SU-DHL-6 (cell line): ENCODE measurements around the gene PARVB.

Source experiments
- H2AFZ ChIP-seq: fragments of 200-600 bp; sonication (generic); 2 replicates; pipeline ENCODE4 v1.6.1; 2014; ENCODE audit warnings: low read depth, mild to moderate bottlenecking, moderate library complexity, mixed read lengths, antibody characterized with exemption, low read length; ENCODE audit not compliant: severe bottlenecking
- H3F3A ChIP-seq: fragments of 200-600 bp; shearing (Covaris generic); 2 replicates; pipeline ENCODE4 v1.6.0; 2016; ENCODE audit warnings: antibody characterized with exemption, mild to moderate bottlenecking; ENCODE audit not compliant: insufficient read depth
- H3K27ac ChIP-seq: fragments of 200-600 bp; sonication (generic); 2 replicates; pipeline ENCODE4 v1.5.1; 2016; ENCODE audit warnings: low read depth, mild to moderate bottlenecking, low read length, moderate library complexity, mixed read lengths
- H3K27me3 ChIP-seq: fragments of 200-600 bp; sonication (generic), shearing (Covaris generic); 2 replicates; pipeline ENCODE4 v1.6.0; 2014; ENCODE audit warnings: mild to moderate bottlenecking, low read length
- H3K36me3 ChIP-seq: fragments of 200-600 bp; sonication (generic); 2 replicates; pipeline ENCODE4 v1.6.1; 2014; ENCODE audit warnings: mild to moderate bottlenecking, low read length, mixed read lengths
- H3K4me2 ChIP-seq: fragments of 300-600, 200-600 bp; shearing (Covaris generic), sonication (generic); 2 replicates; pipeline ENCODE4 v1.6.0; 2014; ENCODE audit warnings: low read length, low read depth, mild to moderate bottlenecking; ENCODE audit not compliant: poor library complexity, severe bottlenecking
- H3K4me3 ChIP-seq: fragments of 200-600 bp; sonication (generic); 2 replicates; pipeline ENCODE4 v1.5.1; 2014; ENCODE audit warnings: antibody characterized with exemption, low read length, mild to moderate bottlenecking, mixed read lengths; ENCODE audit not compliant: insufficient read depth, poor library complexity, severe bottlenecking
- H3K79me2 ChIP-seq: fragments of 200-600 bp; sonication (generic); 2 replicates; pipeline ENCODE4 v1.6.1; 2014; ENCODE audit warnings: mild to moderate bottlenecking, low read length, moderate library complexity; ENCODE audit not compliant: insufficient read depth
- H3K9ac ChIP-seq: fragments of 200-600 bp; sonication (generic); 2 replicates; pipeline ENCODE4 v1.7.0; 2014; ENCODE audit warnings: mild to moderate bottlenecking, low read length
- H3K9me2 ChIP-seq: fragments of 200-600 bp; sonication (generic); replicated peaks from 2 replicates; pipeline ENCODE4 v1.6.1; 2014; ENCODE audit warnings: low read length; ENCODE audit not compliant: insufficient read depth
- H3K9me3 ChIP-seq: fragments of 200-600 bp; sonication (generic); 2 replicates; pipeline ENCODE4 v1.6.1; 2014; ENCODE audit warnings: low read length, mixed read lengths; ENCODE audit not compliant: insufficient read depth
- H4K20me1 ChIP-seq: fragments of 200-600 bp; sonication (generic); 2 replicates; pipeline ENCODE4 v1.6.1; 2014; ENCODE audit warnings: low read depth, mild to moderate bottlenecking, antibody characterized with exemption, low read length, moderate library complexity, mixed read lengths
- CTCF ChIP-seq: fragments of 200-600 bp; sonication (generic); IDR thresholded peaks from one replicate; pipeline ENCODE4 v1.5.1; 2017; ENCODE audit warnings: antibody characterized with exemption, mild to moderate bottlenecking, low read length, moderate library complexity; ENCODE audit not compliant: insufficient read depth, poor library complexity, severe bottlenecking
- EZH2phosphoT487 ChIP-seq: fragments of 200-600 bp; sonication (generic), shearing (Covaris generic); conservative IDR thresholded peaks from 2 replicates; pipeline ENCODE4 v1.6.1; 2018; ENCODE audit warnings: mild to moderate bottlenecking, antibody characterized with exemption, low read length, moderate library complexity, mixed read lengths

Gene PARVB

DNA sequence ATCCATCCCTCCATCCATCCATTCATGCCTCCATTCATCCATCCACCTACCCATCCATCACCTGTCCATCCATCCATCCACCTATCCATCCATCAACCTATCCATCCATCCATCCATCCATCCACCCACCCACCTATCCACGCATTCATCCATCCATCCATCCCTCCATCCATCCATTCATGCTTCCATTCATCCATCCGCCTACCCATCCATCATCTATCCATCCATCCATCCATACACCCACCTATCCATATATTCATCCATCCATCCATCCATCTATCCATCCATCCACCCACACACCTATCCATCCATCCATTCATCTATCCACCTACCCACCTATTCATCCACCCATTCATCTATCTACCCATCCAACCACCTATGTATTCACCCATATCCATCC lies 170.5 kb downstream of the PARVB start:
- Histone ChIP-seq H3K79me2 (no peaks in the 10 kb centered on the region), H4K20me1 (no peaks in the 10 kb centered on the region), H3K9ac (no peak overlapping the region), H3K4me2 (no peak overlapping the region), H3K9me3 (no peaks in the 10 kb centered on the region), H3K4me3 (no peak overlapping the region), H3K36me3 (no peaks in the 10 kb centered on the region), H3K9me2 (no peaks in the 10 kb centered on the region), H3F3A (no peaks in the 10 kb centered on the region), H3K27ac (no peak overlapping the region), H2AFZ (no peak overlapping the region), H3K27me3 (no peaks in the 10 kb centered on the region)
- TF ChIP-seq EZH2phosphoT487 (no peak), CTCF (no peak)

DNA sequence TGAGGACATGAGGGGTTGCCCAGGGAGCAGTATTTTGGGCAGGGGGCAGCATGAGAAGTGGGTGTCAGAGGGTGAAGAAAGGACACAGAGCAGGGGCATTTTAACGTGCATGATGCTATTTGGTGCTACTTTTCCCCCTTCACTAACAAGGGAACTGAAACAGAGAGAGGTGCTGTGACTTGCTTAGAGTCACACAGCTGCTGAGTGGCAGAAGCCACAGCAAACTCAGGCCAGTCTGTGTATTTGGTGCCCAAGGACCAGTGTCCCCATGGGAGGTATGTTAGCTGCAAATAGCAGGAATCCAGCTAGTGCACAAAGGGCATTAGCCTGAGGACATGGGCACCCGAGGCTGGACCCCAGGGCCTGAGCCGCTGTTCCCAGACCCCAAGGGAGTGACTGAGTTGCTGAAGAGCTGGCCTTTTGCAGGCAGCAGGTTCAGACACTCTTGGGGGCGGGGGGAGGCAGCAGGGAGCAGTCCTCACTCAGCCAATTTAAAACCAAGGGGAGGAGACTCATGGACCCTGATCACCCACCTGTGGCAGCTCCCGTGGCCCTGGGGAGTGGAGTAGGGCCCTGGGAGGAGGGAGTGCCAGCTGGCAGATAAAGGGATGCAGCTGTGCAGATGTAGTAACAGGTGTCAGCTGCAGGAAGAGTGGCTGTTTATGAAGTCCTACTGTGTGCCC lies 171.2 kb downstream of the PARVB start:
- H3K79me2 ChIP-seq: no peaks in the 10 kb centered on the region
- H3K27me3 ChIP-seq: no peaks in the 10 kb centered on the region
- H3K36me3 ChIP-seq: no peaks in the 10 kb centered on the region
- no peaks in the 10 kb centered on the region for H3K9me2 ChIP-seq
- no peak overlapping the region for H3K4me3 ChIP-seq
- no peak overlapping the region for H2AFZ ChIP-seq
- no peak overlapping the region for H3K9ac ChIP-seq
- no peak overlapping the region for H3K4me2 ChIP-seq
- no peaks in the 10 kb centered on the region for H3F3A ChIP-seq
- TF ChIP-seq CTCF (no peak), EZH2phosphoT487 (no peak)
- H4K20me1 ChIP-seq: no peaks in the 10 kb centered on the region
- H3K9me3 ChIP-seq: no peaks in the 10 kb centered on the region
- H3K27ac ChIP-seq: no peak overlapping the region

DNA sequence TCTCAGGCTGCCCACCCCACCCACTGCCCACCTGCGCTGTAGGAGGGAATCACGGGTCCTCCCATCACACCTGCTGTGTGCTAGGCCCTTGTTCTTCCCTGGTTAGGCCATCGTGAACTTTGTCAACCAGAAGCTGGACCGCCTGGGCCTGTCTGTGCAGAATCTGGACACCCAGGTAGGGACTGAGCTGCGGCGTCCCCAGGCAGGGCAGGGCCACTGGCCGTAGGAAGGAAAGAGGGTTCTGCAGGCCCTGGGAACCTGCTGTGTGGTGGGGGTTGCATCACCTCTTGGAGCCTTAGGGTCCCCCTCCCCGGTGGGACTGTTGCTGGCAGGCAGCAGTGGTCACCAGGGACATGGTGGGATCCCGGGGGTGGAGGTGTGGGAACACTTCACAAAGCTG lies 172.1 kb downstream of the PARVB start:
- no peak overlapping the region for H3K4me2 ChIP-seq
- no peak overlapping the region for H2AFZ ChIP-seq
- no peaks in the 10 kb centered on the region for H3K79me2 ChIP-seq
- H3K9me3 ChIP-seq: no peaks in the 10 kb centered on the region
- no peaks in the 10 kb centered on the region for H3F3A ChIP-seq
- H4K20me1 ChIP-seq: no peaks in the 10 kb centered on the region
- H3K27me3 ChIP-seq: no peaks in the 10 kb centered on the region
- TF ChIP-seq CTCF (no peak), EZH2phosphoT487 (no peak)
- no peak overlapping the region for H3K9ac ChIP-seq
- no peak overlapping the region for H3K4me3 ChIP-seq
- no peak overlapping the region for H3K27ac ChIP-seq
- no peaks in the 10 kb centered on the region for H3K36me3 ChIP-seq
- H3K9me2 ChIP-seq: no peaks in the 10 kb centered on the region
